Measurements from ENCODE around the gene WRAP73. TPM values are rescaled to one million over a fixed set of nuclear protein-coding genes. Genes with fewer than 3 reads are reported as not detected.

The WRAP73 gene
- total RNA-seq, 4 donors from 2014 or later = 12.9 to 25.9 (median 15.7) TPM

GRCh38 chr1:3636531-3636930, 13.4 kb downstream of the WRAP73 start:
- DNase-seq (ENCODE audit: extremely low spot score) = no peak
- no peaks in the 10 kb centered on the region for H3K4me1 ChIP-seq
- 96% methylated on average over 11 of the region's 11 CpGs for WGBS
- intact Hi-C loops (cut with DNase I) = no loop called here
- no peak overlapping the region for H3K27ac ChIP-seq (replicated peaks in 1 of 4)
- H3K4me3 ChIP-seq = no peak overlapping the region
- no peaks in the 10 kb centered on the region for H3K9me3 ChIP-seq
- TF ChIP-seq CTCF (IDR thresholded peaks at IDR 0.05) = no peak
- TF ChIP-seq POLR2A (IDR thresholded peaks at IDR 0.05; ENCODE audit: low read depth) = no peak
- TF ChIP-seq POLR2AphosphoS5 (IDR thresholded peaks at IDR 0.05) = no peak
- no peak for TF ChIP-seq EP300 (IDR thresholded peaks at IDR 0.05)
- no peaks in the 10 kb centered on the region for H3K27me3 ChIP-seq
- H3K36me3 ChIP-seq = peaks cover 54 to 100% (median 99%) of the 10 kb centered on the region in 4 donors

GRCh38 chr1:3636080-3636479, 13.8 kb downstream of the WRAP73 start:
- intact Hi-C loops (cut with DNase I) = no loop called here
- Histone ChIP-seq H3K4me1 (no peaks in the 10 kb centered on the region), H3K9me3 (no peaks in the 10 kb centered on the region), H3K4me3 (no peak overlapping the region), H3K27ac (replicated peaks in 1 of 4) (no peak overlapping the region), H3K36me3 (peaks cover 54 to 100% (median 99%) of the 10 kb centered on the region in 4 donors), H3K27me3 (no peaks in the 10 kb centered on the region)
- 85% methylated on average over 14 of the region's 14 CpGs for WGBS
- no peak for TF ChIP-seq POLR2A (IDR thresholded peaks at IDR 0.05; ENCODE audit: low read depth)
- TF ChIP-seq CTCF (IDR thresholded peaks at IDR 0.05) = no peak
- no peak for DNase-seq (ENCODE audit: extremely low spot score)

- H3K4me3 ChIP-seq = no peak overlapping the region
- no peaks in the 10 kb centered on the region for H3K4me1 ChIP-seq
- TF ChIP-seq CTCF (IDR thresholded peaks at IDR 0.05) = no peak
- no peak for TF ChIP-seq POLR2A (IDR thresholded peaks at IDR 0.05; ENCODE audit: low read depth)
- no peak for TF ChIP-seq POLR2AphosphoS5 (IDR thresholded peaks at IDR 0.05)
- no peak for TF ChIP-seq EP300 (IDR thresholded peaks at IDR 0.05)
- no peak overlapping the region for H3K27ac ChIP-seq (replicated peaks in 1 of 4)
- DNase-seq (ENCODE audit: extremely low spot score) = no peak
- H3K27me3 ChIP-seq = no peaks in the 10 kb centered on the region
- H3K36me3 ChIP-seq = peaks cover 51 to 100% (median 100%) of the 10 kb centered on the region in 4 donors
- no peaks in the 10 kb centered on the region for H3K9me3 ChIP-seq
- 95% methylated on average over 22 of the region's 22 CpGs for WGBS
- intact Hi-C loops (cut with DNase I) = no loop called here
Measured at GRCh38 chr1:3634059-3634800, 15.7 kb downstream of the WRAP73 start.

GRCh38 chr1:3633344-3634058, 16.4 kb downstream of the WRAP73 start:
- no peak overlapping the region for H3K27ac ChIP-seq (replicated peaks in 1 of 4)
- no peaks in the 10 kb centered on the region for H3K4me1 ChIP-seq
- H3K9me3 ChIP-seq = no peaks in the 10 kb centered on the region
- no peak for TF ChIP-seq POLR2A (IDR thresholded peaks at IDR 0.05; ENCODE audit: low read depth)
- TF ChIP-seq CTCF (IDR thresholded peaks at IDR 0.05) = no peak
- no peak for TF ChIP-seq POLR2AphosphoS5 (IDR thresholded peaks at IDR 0.05)
- no peak for TF ChIP-seq EP300 (IDR thresholded peaks at IDR 0.05)
- no peak for DNase-seq (ENCODE audit: extremely low spot score)
- H3K27me3 ChIP-seq = no peaks in the 10 kb centered on the region
- no peak overlapping the region for H3K4me3 ChIP-seq
- intact Hi-C loops (cut with DNase I) = no loop called here
- 90% methylated on average over 26 of the region's 28 CpGs for WGBS
- peaks cover 57 to 100% (median 100%) of the 10 kb centered on the region in 4 donors for H3K36me3 ChIP-seq
